GM12878 (cell line): ENCODE measurements around the gene CCDC159. TPM values are rescaled to one million over a fixed set of nuclear protein-coding genes. Genes with fewer than 3 reads are reported as not detected.

ENCODE experiments used
- ATF7 ChIP-seq: fragments of 450-650 bp; IDR thresholded peaks from 2 replicates; pipeline ENCODE4 v1.6.1; 2016; ENCODE audit warnings: low read depth, mild to moderate bottlenecking
- CHD4 ChIP-seq: fragments of 200-600 bp; sonication (generic); IDR thresholded peaks from 2 replicates; pipeline ENCODE4 v1.6.1; 2016; ENCODE audit warnings: mild to moderate bottlenecking
- CREM ChIP-seq: IDR thresholded peaks from 2 replicates; pipeline ENCODE4 v1.6.1; 2014; ENCODE audit warnings: antibody characterized with exemption, low read depth
- CTCF ChIP-seq, 3 experiments: IDR thresholded peaks in 2 of 3; conservative IDR thresholded peaks in 1 of 3; 2 replicates each; pipeline ENCODE4 v1.5.1; 2011; ENCODE audit warnings: low read depth in 3 of 3, low read length in 3 of 3, mild to moderate bottlenecking in 3 of 3, control low read depth in 2 of 3, moderate library complexity in 2 of 3, inconsistent platforms in 1 of 3, mixed read lengths in 1 of 3; ENCODE audit not compliant: control insufficient read depth in 2 of 3, insufficient read depth in 1 of 3; ENCODE audit errors: extremely low read depth in 1 of 3
- EED ChIP-seq: sonication (generic); IDR thresholded peaks from 2 replicates; pipeline ENCODE4 v1.6.1; 2016; ENCODE audit warnings: antibody characterized with exemption, low read depth
- EGR1 ChIP-seq, 2 experiments: IDR thresholded peaks; 1 replicate in 1 of 2; 2 replicates in 1 of 2; pipeline ENCODE4 v1.6.1; 2011 to 2012; ENCODE audit warnings: low read depth in 2 of 2, low read length in 2 of 2, borderline replicate concordance in 1 of 2, mild to moderate bottlenecking in 1 of 2, moderate library complexity in 1 of 2
- EP300 ChIP-seq, 2 experiments: fragments of 150-350 bp in 1 of 2; IDR thresholded peaks; 2 replicates each; pipeline ENCODE4 v1.6.1; 2011 to 2012; ENCODE audit warnings: low read depth in 2 of 2, low read length in 2 of 2, borderline replicate concordance in 1 of 2, improper control_type of control experiment in 1 of 2, inconsistent platforms in 1 of 2; ENCODE audit not compliant: control insufficient read depth in 1 of 2
- ESRRA ChIP-seq: IDR thresholded peaks from 2 replicates; pipeline ENCODE4 v1.6.1; 2012; ENCODE audit warnings: mild to moderate bottlenecking, low read length, improper control_type of control experiment
- ETV6 ChIP-seq, 2 experiments: fragments of 450-650 bp in 1 of 2; IDR thresholded peaks in 1 of 2; conservative IDR thresholded peaks in 1 of 2; 2 replicates each; pipeline ENCODE4 v1.6.1; 2014; ENCODE audit warnings: antibody characterized with exemption in 1 of 2, borderline replicate concordance in 1 of 2, low read depth in 1 of 2, mild to moderate bottlenecking in 1 of 2, moderate library complexity in 1 of 2
- EZH2 ChIP-seq: IDR thresholded peaks from 2 replicates; pipeline ENCODE4 v1.6.1; 2012; ENCODE audit warnings: low read depth, mild to moderate bottlenecking, control low read depth, inconsistent platforms, low read length, borderline replicate concordance; ENCODE audit not compliant: control insufficient read depth
- FOXK2 ChIP-seq: fragments of 450-650 bp; IDR thresholded peaks from 2 replicates; pipeline ENCODE4 v1.6.1; 2017; ENCODE audit warnings: mild to moderate bottlenecking, moderate library complexity
- HDAC2 ChIP-seq: fragments of 200-600 bp; sonication (generic); IDR thresholded peaks from 2 replicates; pipeline ENCODE4 v1.6.1; 2017
- HDGF ChIP-seq: fragments of 450-650 bp; IDR thresholded peaks from 2 replicates; pipeline ENCODE4 v1.6.1; 2016; ENCODE audit warnings: antibody characterized with exemption
- HSF1 ChIP-seq: fragments of 150-350 bp; IDR thresholded peaks from 2 replicates; pipeline ENCODE4 v1.6.1; 2014; ENCODE audit warnings: mild to moderate bottlenecking, low read depth, low read length
- MEF2B ChIP-seq: fragments of 450-650 bp; IDR thresholded peaks from 2 replicates; pipeline ENCODE4 v1.6.1; 2018; ENCODE audit warnings: mild to moderate bottlenecking, moderate library complexity; ENCODE audit not compliant: partially characterized antibody, poor library complexity, severe bottlenecking
- MTA2 ChIP-seq: fragments of 450-650 bp; IDR thresholded peaks from 2 replicates; pipeline ENCODE4 v1.6.1; 2016; ENCODE audit warnings: low read depth, mild to moderate bottlenecking, moderate library complexity
- MYB ChIP-seq: fragments of 150-350 bp; IDR thresholded peaks from 2 replicates; pipeline ENCODE4 v1.6.1; 2014; ENCODE audit warnings: mild to moderate bottlenecking, low read depth, low read length, borderline replicate concordance
- NFYA ChIP-seq: IDR thresholded peaks from 2 replicates; pipeline ENCODE4 v1.6.1; 2011; ENCODE audit warnings: low read depth, mild to moderate bottlenecking, low read length, improper control_type of control experiment, borderline replicate concordance
- NR2C2 ChIP-seq: IDR thresholded peaks from 2 replicates; pipeline ENCODE4 v1.6.1; 2011; ENCODE audit warnings: borderline replicate concordance, low read depth; ENCODE audit not compliant: control insufficient read depth, insufficient read length
- RAD21 ChIP-seq: IDR thresholded peaks from 2 replicates; pipeline ENCODE4 v1.6.1; 2011; ENCODE audit warnings: mild to moderate bottlenecking, low read depth, low read length, moderate library complexity; ENCODE audit not compliant: insufficient read depth
- SIX5 ChIP-seq: IDR thresholded peaks from 2 replicates; pipeline ENCODE4 v1.6.1; 2011; ENCODE audit warnings: mild to moderate bottlenecking, low read depth, low read length, moderate library complexity; ENCODE audit not compliant: severe bottlenecking
- SMARCA5 ChIP-seq: fragments of 450-650 bp; IDR thresholded peaks from 2 replicates; pipeline ENCODE4 v1.6.1; 2017; ENCODE audit warnings: mild to moderate bottlenecking
- TAF1 ChIP-seq: IDR thresholded peaks from 2 replicates; pipeline ENCODE4 v1.6.1; 2011; ENCODE audit warnings: mild to moderate bottlenecking, low read depth, low read length, borderline replicate concordance
- TCF12 ChIP-seq: IDR thresholded peaks from 2 replicates; pipeline ENCODE4 v1.6.1; 2011; ENCODE audit warnings: low read depth, mild to moderate bottlenecking, low read length
- ZNF384 ChIP-seq: IDR thresholded peaks from 2 replicates; pipeline ENCODE4 v1.6.1; 2012; ENCODE audit warnings: low read depth, mild to moderate bottlenecking, low read length, improper control_type of control experiment, borderline replicate concordance
- ZNF622 ChIP-seq: fragments of 450-650 bp; IDR thresholded peaks from 2 replicates; pipeline ENCODE4 v1.6.1; 2017; ENCODE audit warnings: mild to moderate bottlenecking, inconsistent platforms
- polyA plus RNA-seq, 11 experiments: library from polyadenylated mRNA; depleted of rRNA in 4 of 11; unstranded in 6 of 11; stranded (reverse) in 5 of 11; fragments of >200 nt; fragmentation: Nextera tagmentation in 4 of 11; fragmentation: Illumina TruSeq in 1 of 11; extraction: Ambion mirVana in 4 of 11; extraction: Trizol in 1 of 11; gene quantifications; 1 replicate in 1 of 11; 2 replicates in 10 of 11; pipeline versions ENCODE4 v1.2.1 to v1.2.3, GENCODE V29; 2011 to 2016; ENCODE audit warnings: inconsistent platforms in 2 of 11, missing spikeins in 2 of 11, low read depth in 1 of 11
- total RNA-seq, 4 experiments: library from RNA; depleted of rRNA in 3 of 4; stranded (reverse); fragments of >200 nt in 3 of 4; fragmentation: Illumina TruSeq in 1 of 4; extraction: Trizol in 1 of 4; gene quantifications; 2 replicates each; pipeline versions ENCODE4 v1.2.1 to v1.2.3, GENCODE V29; 2013 to 2021

Gene CCDC159
- total and polyA plus RNA-seq, 10 of the 15 experiments (the other 5 are each of a cell fraction or from before 2014, with no cell fraction given): 0.61 to 14.7 (median 10.1) TPM

DNA sequence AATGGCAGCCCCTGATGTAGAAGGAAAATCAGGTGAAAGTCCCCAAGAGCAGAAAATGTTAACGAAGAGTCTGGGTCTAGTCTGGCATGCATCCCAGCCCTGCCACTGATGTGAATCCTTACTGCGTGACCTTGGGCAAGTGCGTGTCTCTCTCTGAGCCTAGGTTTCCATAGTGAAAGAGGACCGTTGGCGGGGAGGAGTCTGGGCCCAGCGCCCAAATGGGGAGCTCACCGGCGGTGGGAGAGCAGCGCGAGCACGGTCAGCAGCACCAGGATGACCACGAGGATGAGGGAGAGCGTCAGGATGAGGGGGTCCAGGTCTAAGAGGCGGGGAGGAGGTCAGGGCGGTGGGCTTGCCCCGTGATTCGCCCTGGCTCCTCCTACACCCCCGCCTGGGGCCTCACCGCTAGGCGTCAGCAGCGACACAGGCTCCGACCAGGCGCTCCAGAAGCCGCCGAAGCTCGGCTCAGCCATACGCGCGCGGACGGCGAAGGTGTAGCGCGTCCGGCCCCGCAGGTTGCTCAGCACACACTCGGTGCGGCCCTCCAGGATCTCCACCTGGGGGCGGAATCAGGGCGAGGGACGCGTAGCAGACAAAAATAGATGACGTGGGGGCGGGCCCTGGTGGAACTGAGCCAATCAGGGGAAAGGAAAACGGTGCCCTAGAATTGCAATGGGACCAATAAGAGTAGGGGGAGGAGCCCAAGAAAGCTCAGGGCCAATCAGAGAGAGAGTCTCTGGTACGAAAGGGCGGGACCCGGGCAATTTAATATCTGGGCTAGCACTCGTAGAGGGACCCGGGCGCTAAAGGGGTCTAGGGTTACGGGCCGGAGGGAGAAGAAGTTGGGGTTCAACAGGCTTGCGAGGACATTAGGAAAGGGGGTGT, 34.6 kb downstream of the CCDC159 start (continued):
- TF ChIP-seq EGR1 (IDR thresholded peaks at IDR 0.05; ENCODE audit: borderline replicate concordance in 1 of 2, low read depth in 2 of 2, low read length in 2 of 2): peak in 1 of 2 experiments; percentile 77; a peak in 2 of 3 replicates
- no peak for TF ChIP-seq MTA2
- no peak for TF ChIP-seq CHD4
- TF ChIP-seq RAD21: peak; percentile 58
- no peak for TF ChIP-seq HDAC2
- TF ChIP-seq ESRRA: no peak
- peak; percentile 56; the same call in 1 of the 2 replicates for TF ChIP-seq TAF1
- no peak for TF ChIP-seq FOXK2
- TF ChIP-seq ZNF384: no peak
- no peak for TF ChIP-seq ZNF622
- no peak for TF ChIP-seq ETV6 (conservative IDR thresholded peaks at IDR 0.05 in 1 of 2, IDR thresholded peaks at IDR 0.05 in 1 of 2; ENCODE audit: borderline replicate concordance in 1 of 2, low read depth in 1 of 2)
- no peak for TF ChIP-seq NR2C2
- TF ChIP-seq CTCF (IDR thresholded peaks at IDR 0.05 in 2 of 3, conservative IDR thresholded peaks at IDR 0.05 in 1 of 3; ENCODE audit: control insufficient read depth in 2 of 3, extremely low read depth in 1 of 3, insufficient read depth in 1 of 3, low read depth in 3 of 3, low read length in 3 of 3): peak; percentile 75 to 79 (median 76)
- TF ChIP-seq TCF12: 0 out of 2 replicates have a peak, but pooled peaks have one; percentile 41
- no peak for TF ChIP-seq EP300 (IDR thresholded peaks at IDR 0.05; ENCODE audit: borderline replicate concordance in 1 of 2, control insufficient read depth in 1 of 2, low read depth in 2 of 2, low read length in 2 of 2)
- peak; percentile 62; the same call in 1 of the 2 replicates for TF ChIP-seq ATF7
- peak; percentile 56; the same call in 1 of the 2 replicates for TF ChIP-seq HDGF
- no peak for TF ChIP-seq EZH2
- TF ChIP-seq HSF1: no peak
- TF ChIP-seq MYB: no peak
- 0 out of 2 replicates have a peak, but pooled peaks have one; percentile 18 for TF ChIP-seq EED
- no peak; the same call in 1 of the 2 replicates for TF ChIP-seq NFYA
- peak; percentile 93 for TF ChIP-seq SMARCA5
- peak; percentile 92 for TF ChIP-seq CREM
- no peak for TF ChIP-seq SIX5
- TF ChIP-seq MEF2B: peak; percentile 84
